Urinary bladder (tissue), 4 donors: ENCODE data around the gene FSTL4. TPM values are rescaled to one million over a fixed set of nuclear protein-coding genes. Genes with fewer than 3 reads are reported as not detected.

Experiments
- DNase-seq: peaks from one replicate; pipeline ENCODE4 v3.0.0-alpha.2; 2015; ENCODE audit errors: extremely low spot score
- H3K27ac ChIP-seq: one replicate; pipeline ENCODE4 v1.5.1; 2013; ENCODE audit warnings: low read depth, mild to moderate bottlenecking, moderate library complexity
- H3K36me3 ChIP-seq: one replicate; pipeline ENCODE4 v1.6.1; 2013; ENCODE audit warnings: mild to moderate bottlenecking, moderate library complexity; ENCODE audit not compliant: insufficient read depth
- H3K4me1 ChIP-seq: one replicate; pipeline ENCODE4 v1.6.1; 2013; ENCODE audit warnings: mild to moderate bottlenecking, moderate library complexity; ENCODE audit not compliant: insufficient read depth
- H3K4me3 ChIP-seq: one replicate; pipeline ENCODE4 v1.5.1; 2013; ENCODE audit warnings: low read depth, low read length
- WGBS: extraction: QIAGEN DNeasy Blood & Tissue Kit; methylation state at CpG from one replicate; pipeline ENCODE4 v1.1.7; 2013; 5-methylcytosine and 5-hydroxymethylcytosine counted together
- polyA plus RNA-seq: library from polyadenylated mRNA; stranded (reverse); fragments of 200-250 nt; gene quantifications from one replicate; pipeline ENCODE4 v1.2.3, GENCODE V29; 2013
- total RNA-seq: library from RNA; depleted of rRNA; stranded (reverse); fragments of >200 nt; gene quantifications from one replicate; pipeline ENCODE4 v1.2.3, GENCODE V29; 2014
- donor health status: healthy with polysubstance abuse.
- donor health status: healthy.

The FSTL4 gene
- total and polyA plus RNA-seq, 2 donors, result 4.0 to 7.5 TPM

DNA sequence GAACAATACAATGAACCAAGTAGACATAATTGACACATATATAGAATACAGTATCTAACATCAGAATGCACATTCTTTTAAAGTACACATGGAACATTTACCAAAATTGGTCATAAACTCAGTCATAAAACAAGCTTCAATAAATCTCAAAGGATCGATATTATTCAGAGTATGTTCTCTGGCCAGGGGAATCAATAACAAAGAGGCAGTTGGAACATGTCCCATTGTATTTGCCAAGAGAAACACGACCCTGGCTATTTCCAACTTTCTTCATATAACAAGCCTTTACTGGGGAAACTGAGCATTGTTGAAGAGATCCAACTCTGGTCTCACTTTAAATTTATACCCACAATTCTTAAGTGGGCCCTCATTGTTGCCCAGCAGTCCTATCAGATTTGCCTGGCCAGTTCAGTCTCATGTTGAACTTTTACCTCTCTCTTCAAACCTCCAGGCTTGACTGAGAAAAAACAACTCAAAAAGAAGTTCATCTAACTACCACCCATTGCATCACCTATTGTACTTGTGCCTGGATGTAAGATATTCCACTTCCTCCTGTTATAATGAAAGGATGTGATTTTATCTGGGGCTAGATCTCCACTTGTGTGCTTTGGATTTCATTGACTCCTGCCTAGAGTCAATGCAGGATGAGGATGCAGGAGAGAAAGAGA is 398.1 kb downstream of the FSTL4 start:
- Histone ChIP-seq H3K4me3 (no peak overlapping the region), H3K4me1 (no peaks in the 10 kb centered on the region), H3K36me3 (no peaks in the 10 kb centered on the region), H3K27ac (no peak overlapping the region)
- DNase-seq, result no peak
- 49% methylated on average over 2 of the region's 2 CpGs for WGBS

DNA sequence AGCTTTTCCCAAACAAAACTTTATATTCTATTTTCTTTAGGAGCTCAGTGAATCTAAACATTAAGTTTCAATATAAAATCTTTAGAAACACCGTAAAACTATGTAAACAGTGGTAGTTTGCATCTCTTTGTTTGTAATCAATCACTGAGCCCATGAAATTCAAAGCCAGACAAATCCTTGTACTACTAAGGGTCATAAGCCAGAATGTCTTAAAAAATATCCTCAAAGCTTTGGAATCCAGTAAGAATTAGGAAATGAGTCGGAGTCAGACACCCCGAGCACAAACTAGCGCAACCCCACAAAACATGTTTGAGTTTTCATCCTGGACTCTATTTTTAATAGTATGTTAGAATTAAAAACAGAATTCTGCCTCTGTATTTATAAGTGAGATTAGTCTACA is 406.7 kb downstream of the FSTL4 start:
- Histone ChIP-seq H3K27ac (no peak overlapping the region), H3K4me1 (no peaks in the 10 kb centered on the region), H3K4me3 (no peak overlapping the region), H3K36me3 (no peaks in the 10 kb centered on the region)
- DNase-seq, result no peak
- 58% methylated on average over 4 of the region's 4 CpGs for WGBS

DNA sequence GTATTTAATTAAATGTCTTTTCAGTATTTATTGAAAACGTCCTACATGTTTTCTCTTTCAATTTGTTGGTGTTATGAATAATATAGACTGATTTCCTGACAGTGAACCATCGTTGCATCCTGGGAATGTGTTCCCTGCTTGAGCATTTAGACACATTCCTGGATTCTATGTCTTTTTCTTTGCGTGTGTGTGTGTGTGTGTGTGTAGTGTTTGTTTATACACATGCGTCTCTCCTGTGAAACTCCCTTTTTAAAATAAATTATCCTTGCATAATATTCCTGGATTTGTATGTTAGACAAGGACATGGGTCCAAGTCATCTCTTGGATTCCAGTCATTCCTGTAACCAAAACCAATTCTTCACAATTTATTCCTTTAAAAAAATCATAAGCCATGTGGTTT is 407.1 kb downstream of the FSTL4 start:
- H3K27ac ChIP-seq, result no peak overlapping the region
- H3K4me3 ChIP-seq, result no peak overlapping the region
- H3K36me3 ChIP-seq, result no peaks in the 10 kb centered on the region
- WGBS, result 30% methylated on average over 4 of the region's 4 CpGs
- no peak for DNase-seq
- H3K4me1 ChIP-seq, result no peaks in the 10 kb centered on the region

DNA sequence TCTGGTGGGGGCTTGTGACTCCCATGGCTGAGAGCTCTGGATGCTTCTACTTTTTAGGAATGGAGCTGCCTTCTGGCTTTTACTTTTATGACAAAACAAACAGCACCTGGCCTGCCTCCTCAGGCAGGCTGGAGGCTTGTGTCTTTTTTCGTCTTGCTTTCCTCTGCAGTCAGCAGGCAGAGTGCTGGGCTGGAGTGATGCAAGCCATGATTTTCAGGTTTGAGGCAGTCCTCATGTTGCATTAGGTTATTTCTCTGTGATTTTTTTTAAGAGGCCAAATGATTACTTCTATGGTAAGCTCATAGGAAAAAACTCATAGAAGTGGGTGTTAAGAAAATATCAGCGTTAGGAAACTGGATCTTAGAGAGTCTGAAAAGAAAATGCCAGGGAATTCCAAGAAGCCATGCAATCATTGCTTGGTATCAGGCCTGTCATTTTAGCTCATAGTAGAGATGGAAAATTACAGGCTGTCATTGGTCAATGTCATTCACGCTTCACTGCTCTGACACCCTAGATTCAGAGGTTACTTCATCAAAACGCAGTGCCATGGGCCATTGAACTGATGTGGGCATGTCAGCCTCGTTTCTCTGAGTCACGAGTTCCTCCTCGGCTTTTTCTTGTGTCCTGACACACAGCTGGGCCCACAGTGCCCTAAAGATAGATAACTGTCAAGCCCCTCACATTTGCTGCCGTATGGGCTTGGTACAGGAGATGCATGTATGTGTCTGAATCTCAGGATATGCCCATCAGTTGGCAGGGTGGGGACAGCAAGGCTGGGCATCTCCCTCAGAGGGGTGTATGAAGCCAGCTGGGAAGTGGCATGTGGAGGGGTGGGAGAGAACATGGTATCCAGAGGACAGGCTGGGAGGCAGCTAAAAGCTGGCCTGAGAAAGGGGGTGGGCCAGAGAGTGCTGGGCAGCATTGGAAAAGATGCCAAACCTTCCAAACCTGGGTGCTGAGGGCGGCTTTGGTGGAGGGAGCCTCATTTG is 408.7 kb downstream of the FSTL4 start:
- H3K36me3 ChIP-seq, result no peaks in the 10 kb centered on the region
- no peak overlapping the region for H3K27ac ChIP-seq
- H3K4me1 ChIP-seq, result no peaks in the 10 kb centered on the region
- H3K4me3 ChIP-seq, result no peak overlapping the region
- DNase-seq, result no peak
- 87% methylated on average over 9 of the region's 9 CpGs for whole genome bisulfite sequencing

DNA sequence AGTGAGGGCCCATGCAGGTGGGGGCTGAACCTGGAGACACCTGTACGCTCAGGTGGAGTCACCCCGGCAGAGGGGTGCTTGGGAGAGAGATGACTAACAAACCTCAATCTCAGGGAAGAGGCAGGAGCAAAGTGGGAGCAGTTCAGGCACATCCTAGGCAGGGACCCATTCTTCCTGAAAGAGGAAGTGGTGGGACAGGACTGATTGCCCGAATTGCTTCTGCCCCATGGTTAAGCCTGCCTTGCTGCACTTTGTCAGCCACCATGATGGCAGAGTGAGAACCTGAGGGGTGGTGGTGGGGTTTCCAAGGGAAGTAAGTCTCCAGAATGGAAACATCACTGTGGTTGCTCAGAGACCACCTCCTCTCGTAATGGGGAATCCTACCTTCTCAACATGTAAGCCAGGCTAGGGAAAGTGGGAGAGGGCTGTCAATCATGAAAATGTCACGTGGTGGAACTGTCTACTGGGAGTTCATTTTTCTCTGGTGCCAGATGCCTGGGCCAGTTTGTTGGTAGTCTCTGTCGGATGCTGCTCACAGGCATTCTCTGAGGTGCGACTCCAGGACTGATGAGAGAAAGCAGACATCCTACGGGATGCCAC is 410.2 kb downstream of the FSTL4 start:
- no peak for DNase-seq
- Histone ChIP-seq H3K4me3 (no peak overlapping the region), H3K36me3 (no peaks in the 10 kb centered on the region), H3K4me1 (no peaks in the 10 kb centered on the region), H3K27ac (no peak overlapping the region)
- 94% methylated on average over 8 of the region's 8 CpGs for WGBS

DNA sequence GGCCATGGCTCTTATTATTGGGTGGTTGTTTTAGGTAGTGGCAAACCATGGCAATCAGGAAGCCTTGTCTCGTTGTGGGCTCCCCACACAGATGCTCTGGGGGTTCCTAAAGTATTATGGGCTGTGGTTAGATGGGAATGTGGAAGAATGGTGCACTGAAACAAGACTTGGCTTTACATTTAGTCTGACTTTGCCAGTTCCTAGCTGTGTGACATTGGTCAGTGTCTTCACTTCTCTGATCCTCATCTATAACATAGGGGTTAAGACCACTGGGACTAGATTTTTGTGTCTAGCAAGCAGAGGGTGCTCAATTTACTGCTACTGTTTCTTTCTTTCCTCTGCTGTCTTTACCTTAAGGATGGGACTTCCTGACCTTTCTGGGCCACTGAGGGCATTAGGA is 411.0 kb downstream of the FSTL4 start:
- no peaks in the 10 kb centered on the region for H3K36me3 ChIP-seq
- no peak overlapping the region for H3K4me3 ChIP-seq
- no peak overlapping the region for H3K27ac ChIP-seq
- no peaks in the 10 kb centered on the region for H3K4me1 ChIP-seq
- DNase-seq, result no peak
- 84% methylated on average over 1 of the region's 1 CpG for WGBS

DNA sequence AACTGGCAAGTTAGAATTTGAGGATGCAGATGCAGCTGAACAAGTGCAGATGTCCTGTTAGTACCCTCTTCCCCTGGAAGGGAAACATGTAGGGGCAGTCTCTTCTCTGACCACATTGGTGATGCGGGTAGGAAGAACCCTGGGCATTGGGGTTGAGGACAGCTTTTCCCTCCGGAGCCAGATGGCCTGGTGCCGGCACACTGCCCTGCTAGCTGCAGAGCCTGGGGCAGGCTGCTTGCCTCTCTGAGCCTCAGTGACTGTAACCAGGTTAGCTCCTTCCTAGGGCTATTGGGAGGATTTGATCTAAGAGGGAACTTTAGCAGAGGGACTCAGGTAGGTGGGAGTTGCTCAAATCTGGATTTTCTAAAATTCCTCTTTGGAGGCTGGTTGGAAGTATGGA is 412.1 kb downstream of the FSTL4 start:
- Histone ChIP-seq H3K27ac (no peak overlapping the region), H3K36me3 (no peaks in the 10 kb centered on the region), H3K4me3 (no peak overlapping the region), H3K4me1 (no peaks in the 10 kb centered on the region)
- no peak for DNase-seq
- 74% methylated on average over 3 of the region's 3 CpGs for WGBS

DNA sequence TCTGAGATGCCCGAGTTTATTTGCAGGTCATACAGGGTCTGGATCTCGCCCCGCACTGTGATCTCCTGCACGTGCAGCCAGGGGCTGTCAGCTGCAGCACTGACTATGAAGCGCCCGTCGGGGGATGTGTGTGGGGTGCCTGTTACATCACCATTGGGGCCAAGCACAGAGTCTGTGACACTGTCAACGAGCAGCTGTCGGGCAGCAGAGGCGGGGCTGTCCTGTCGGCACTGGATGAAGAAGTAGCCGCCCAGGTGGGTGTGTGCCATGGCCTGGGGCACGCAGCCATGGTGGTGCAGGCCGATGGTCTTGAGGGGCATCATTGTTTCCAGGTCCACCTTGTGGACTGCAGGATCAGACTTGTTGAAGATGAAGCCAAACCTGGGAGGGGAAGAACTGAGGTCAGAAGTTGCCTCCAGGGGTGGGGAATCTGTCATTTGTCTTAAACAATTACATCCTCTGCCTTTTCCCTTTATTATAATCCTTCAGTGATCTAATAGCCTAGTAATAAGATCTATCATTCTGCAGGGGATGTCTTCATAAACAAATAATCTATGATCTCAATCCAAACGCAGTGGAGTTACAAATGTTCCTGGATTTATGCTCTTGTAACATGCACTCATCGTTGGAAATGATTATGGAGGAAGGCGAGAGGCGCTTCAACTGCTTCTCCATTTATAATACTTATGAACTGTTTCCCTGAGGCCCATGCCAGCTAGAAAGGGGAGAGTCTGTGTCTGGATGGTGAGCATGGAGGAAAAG is 412.7 kb downstream of the FSTL4 start:
- H3K4me3 ChIP-seq, result no peak overlapping the region
- H3K36me3 ChIP-seq, result no peaks in the 10 kb centered on the region
- 63% methylated on average over 18 of the region's 18 CpGs for WGBS
- no peaks in the 10 kb centered on the region for H3K4me1 ChIP-seq
- H3K27ac ChIP-seq, result no peak overlapping the region
- no peak for DNase-seq

DNA sequence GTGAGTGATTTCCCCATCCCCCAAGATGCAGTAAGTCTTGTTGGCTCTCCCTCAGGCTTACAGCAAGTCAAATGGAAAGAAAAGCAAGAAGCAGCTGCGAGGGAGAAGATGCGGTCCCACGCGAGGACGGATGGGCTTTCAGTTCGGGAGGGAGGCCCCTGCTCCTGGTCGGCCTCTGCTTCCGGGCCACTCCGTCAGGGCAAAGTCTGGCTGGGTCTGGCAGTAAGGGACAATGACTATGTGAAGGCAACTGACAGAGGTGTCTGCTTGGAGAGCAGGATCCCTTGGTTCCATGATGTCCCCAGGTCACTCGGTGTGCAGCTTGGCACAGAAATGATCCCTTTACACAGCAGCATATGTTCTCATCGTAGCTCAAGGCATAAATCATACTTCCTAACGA is 413.8 kb downstream of the FSTL4 start:
- no peak for DNase-seq
- H3K36me3 ChIP-seq, result no peaks in the 10 kb centered on the region
- no peaks in the 10 kb centered on the region for H3K4me1 ChIP-seq
- H3K4me3 ChIP-seq, result no peak overlapping the region
- no peak overlapping the region for H3K27ac ChIP-seq
- whole genome bisulfite sequencing, result 91% methylated on average over 12 of the region's 12 CpGs

DNA sequence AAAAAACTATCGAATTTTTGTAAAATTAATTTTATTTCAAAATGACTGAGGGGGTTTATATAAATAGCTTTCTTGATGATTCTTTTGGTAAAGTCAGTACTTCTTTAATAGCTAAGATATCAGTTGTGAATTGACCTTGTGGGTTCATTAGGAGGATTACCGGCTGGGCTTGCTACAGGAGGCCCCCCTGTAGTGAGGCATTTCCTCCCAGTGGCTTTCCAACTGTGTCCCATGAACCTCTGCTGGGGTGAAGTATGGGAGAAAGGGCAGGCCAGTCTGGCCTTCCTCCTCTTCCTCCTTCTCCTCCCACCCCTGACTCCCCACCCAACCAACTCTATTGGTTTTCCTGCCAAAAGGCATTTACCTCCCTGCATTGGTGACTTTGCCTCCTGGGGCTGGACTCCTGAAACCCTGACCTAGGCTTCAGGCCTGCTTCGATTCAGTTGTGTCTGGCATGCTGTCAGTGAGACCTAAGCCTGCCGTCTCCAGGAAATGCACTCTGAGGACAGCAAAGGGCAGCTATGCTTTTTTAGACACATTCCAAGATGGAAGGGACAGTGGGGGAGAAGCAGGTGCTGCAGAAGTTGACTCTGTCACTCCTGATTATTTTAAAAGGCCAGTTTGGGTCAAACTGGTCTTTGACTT is 415.8 kb downstream of the FSTL4 start:
- Histone ChIP-seq H3K4me3 (no peak overlapping the region), H3K36me3 (no peaks in the 10 kb centered on the region), H3K4me1 (no peaks in the 10 kb centered on the region), H3K27ac (no peak overlapping the region)
- 68% methylated on average over 4 of the region's 4 CpGs for WGBS
- DNase-seq, result no peak

DNA sequence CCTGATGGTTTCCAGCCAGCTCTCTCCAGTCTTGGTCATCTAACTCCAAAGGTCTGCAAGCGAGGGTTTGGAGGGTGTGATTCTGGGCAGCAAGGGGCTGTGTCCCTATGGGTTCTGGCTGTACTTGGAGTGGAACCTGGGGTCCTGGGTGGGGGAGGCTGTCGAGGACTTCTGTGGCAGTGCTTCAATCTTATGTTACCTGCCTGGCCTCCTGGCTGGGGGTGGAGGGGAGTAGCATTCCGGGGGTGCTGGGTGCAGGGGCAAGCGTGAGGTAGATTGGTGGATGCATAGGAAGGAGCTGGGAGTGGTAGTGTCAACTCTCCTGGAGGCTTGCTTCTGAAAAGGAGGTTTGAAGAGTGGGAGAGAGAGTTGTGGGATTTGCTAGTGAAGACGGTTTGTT is 417.1 kb downstream of the FSTL4 start:
- H3K4me3 ChIP-seq, result no peak overlapping the region
- WGBS, result 84% methylated on average over 5 of the region's 5 CpGs
- H3K36me3 ChIP-seq, result no peaks in the 10 kb centered on the region
- no peak overlapping the region for H3K27ac ChIP-seq
- H3K4me1 ChIP-seq, result no peaks in the 10 kb centered on the region
- DNase-seq, result no peak

DNA sequence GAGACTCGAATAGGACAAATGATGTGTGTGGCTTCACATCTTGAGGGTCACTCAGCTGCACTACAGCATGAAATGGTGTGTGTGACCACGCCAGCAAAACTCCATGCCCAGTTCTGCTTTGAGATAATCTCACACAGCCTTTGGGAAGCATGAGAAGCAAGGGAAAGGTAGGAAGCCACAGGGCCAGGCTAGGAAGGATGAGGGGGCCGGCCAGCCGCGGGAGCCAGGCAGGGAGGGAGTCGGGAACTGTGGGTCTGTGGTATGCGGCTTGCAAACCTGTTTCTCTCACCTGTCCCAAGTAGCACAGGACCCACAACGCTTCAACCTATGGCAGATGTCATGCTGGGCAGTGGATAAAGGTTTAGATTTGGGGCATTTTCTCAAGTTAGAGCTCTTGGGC is 418.5 kb downstream of the FSTL4 start:
- no peak for DNase-seq
- Histone ChIP-seq H3K36me3 (no peaks in the 10 kb centered on the region), H3K4me1 (no peaks in the 10 kb centered on the region), H3K4me3 (no peak overlapping the region), H3K27ac (no peak overlapping the region)
- WGBS, result 71% methylated on average over 8 of the region's 8 CpGs

DNA sequence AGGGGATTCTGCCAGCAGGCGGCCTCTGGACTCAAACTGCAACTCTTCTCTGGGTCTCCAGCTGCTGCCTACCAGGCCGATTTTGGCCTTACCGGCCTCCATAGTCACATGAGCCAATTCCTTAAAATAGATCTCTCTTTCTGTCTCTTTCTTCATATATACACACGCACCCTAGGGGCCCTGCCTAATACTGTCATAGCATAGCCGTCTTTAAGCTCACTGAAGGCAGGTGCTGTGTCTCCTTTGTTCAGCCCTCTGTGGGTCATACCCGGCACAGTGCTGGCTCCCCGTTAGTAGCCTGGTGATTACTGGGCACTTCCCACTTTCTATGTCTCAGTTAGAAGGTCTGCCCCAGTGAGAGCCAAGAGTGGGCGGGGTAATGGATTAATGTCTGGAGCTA is 419.6 kb downstream of the FSTL4 start:
- H3K4me1 ChIP-seq, result no peaks in the 10 kb centered on the region
- H3K4me3 ChIP-seq, result no peak overlapping the region
- H3K36me3 ChIP-seq, result no peaks in the 10 kb centered on the region
- no peak overlapping the region for H3K27ac ChIP-seq
- 91% methylated on average over 8 of the region's 8 CpGs for WGBS
- DNase-seq, result no peak
